ENCODE measurements around the gene ZNF775.

DNA sequence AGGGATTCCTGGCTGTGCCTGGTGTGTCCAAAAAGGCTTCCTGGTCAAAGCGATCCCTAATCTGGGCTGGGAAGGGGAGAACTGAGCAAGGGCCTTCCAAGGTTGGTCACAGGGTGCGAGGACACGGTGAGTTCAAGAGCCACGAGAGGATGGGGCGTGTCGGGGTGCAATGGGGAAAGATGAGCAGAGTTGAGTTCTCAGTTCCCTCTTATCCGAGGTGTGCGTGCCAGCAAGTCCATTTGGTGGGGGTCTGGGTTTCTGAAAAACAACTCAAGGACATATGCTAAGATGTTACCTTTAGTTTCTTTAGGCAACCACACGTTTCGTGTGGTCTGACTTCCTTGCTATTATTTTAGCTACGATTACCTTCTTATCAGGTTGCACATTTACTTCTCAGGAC, 1.3 kb downstream of the ZNF775 start:
- no peak for TF ChIP-seq EZH2 (IDR thresholded peaks at IDR 0.05; ENCODE audit: borderline replicate concordance, low read length)
- TF ChIP-seq, protein P1, sequence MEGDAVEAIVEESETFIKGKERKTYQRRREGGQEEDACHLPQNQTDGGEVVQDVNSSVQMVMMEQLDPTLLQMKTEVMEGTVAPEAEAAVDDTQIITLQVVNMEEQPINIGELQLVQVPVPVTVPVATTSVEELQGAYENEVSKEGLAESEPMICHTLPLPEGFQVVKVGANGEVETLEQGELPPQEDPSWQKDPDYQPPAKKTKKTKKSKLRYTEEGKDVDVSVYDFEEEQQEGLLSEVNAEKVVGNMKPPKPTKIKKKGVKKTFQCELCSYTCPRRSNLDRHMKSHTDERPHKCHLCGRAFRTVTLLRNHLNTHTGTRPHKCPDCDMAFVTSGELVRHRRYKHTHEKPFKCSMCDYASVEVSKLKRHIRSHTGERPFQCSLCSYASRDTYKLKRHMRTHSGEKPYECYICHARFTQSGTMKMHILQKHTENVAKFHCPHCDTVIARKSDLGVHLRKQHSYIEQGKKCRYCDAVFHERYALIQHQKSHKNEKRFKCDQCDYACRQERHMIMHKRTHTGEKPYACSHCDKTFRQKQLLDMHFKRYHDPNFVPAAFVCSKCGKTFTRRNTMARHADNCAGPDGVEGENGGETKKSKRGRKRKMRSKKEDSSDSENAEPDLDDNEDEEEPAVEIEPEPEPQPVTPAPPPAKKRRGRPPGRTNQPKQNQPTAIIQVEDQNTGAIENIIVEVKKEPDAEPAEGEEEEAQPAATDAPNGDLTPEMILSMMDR (conservative IDR thresholded peaks at IDR 0.05 in 1 of 2, IDR thresholded peaks at IDR 0.05 in 1 of 2; ENCODE audit: extremely low read depth in 1 of 2, insufficient read depth in 1 of 2, low read depth in 1 of 2, low read length in 2 of 2), result no peak
